ENCODE data around the gene FRAT2. TPM values are rescaled to one million over a fixed set of nuclear protein-coding genes. Genes with fewer than 3 reads are reported as not detected.
A peak's percentile ranks its signal among the peaks of the same experiment; 100 is the strongest.

Gene FRAT2
- total and polyA plus RNA-seq, 2 of the 13 experiments (the other 11 are each of a cell fraction or from before 2014, with no cell fraction given), result 7.2 to 14.1 TPM

- TF ChIP-seq THYN1 (CRISPR knock-in tag; IDR thresholded peaks at IDR 0.05; ENCODE audit: borderline replicate concordance, low read depth) (no peak), NR2F2 (IDR thresholded peaks at IDR 0.05; ENCODE audit: borderline replicate concordance, low read depth) (no peak), SOX5 (CRISPR knock-in tag; IDR thresholded peaks at IDR 0.05; ENCODE audit: borderline replicate concordance) (peak; percentile 54; the same call in 1 of the 2 replicates), HHEX (CRISPR knock-in tag; IDR thresholded peaks at IDR 0.05) (no peak), GLMP (CRISPR knock-in tag; IDR thresholded peaks at IDR 0.05; ENCODE audit: borderline replicate concordance) (no peak), FOXK1 (CRISPR knock-in tag; IDR thresholded peaks at IDR 0.05; ENCODE audit: borderline replicate concordance, low read depth) (peak; percentile 89), ZNF432 (CRISPR knock-in tag; IDR thresholded peaks at IDR 0.05; ENCODE audit: borderline replicate concordance) (no peak), ZNF407 (CRISPR knock-in tag; IDR thresholded peaks at IDR 0.05; ENCODE audit: not compliant biosample characterization) (no peak), XRCC5 (optimal IDR thresholded peaks at IDR 0.05; ENCODE audit: low read length) (no peak), ZFY (CRISPR knock-in tag; IDR thresholded peaks at IDR 0.05) (peak; percentile 41), ZNF280D (CRISPR knock-in tag; IDR thresholded peaks at IDR 0.05) (no peak), ZNF18 (CRISPR knock-in tag; IDR thresholded peaks at IDR 0.05; ENCODE audit: insufficient replicate concordance) (peak; percentile 37), ZNF703 (CRISPR knock-in tag; IDR thresholded peaks at IDR 0.05; ENCODE audit: borderline replicate concordance) (0 out of 2 replicates have a peak, but pooled peaks have one; percentile 17), ELF3 (CRISPR knock-in tag; IDR thresholded peaks at IDR 0.05) (peak; percentile 70; the same call in 1 of the 2 replicates)
Measured at GRCh38 chr10:97318772-97319651, 15.5 kb downstream of the FRAT2 start, which contains the start of gene FRAT1 (continued).
